HepG2 (cell line): ENCODE results near the gene ATR. TPM values are rescaled to one million over a fixed set of nuclear protein-coding genes. Genes with fewer than 3 reads are reported as not detected.

Experiments used
- AHDC1 ChIP-seq: sonication (generic); formaldehyde crosslinking; IDR thresholded peaks from 2 replicates; pipeline ENCODE4 v1.5.1; 2020; ENCODE audit warnings: mild to moderate bottlenecking, missing genetic modification reagents, borderline replicate concordance
- ARHGAP35 ChIP-seq: sonication (generic); formaldehyde crosslinking; IDR thresholded peaks from 2 replicates; pipeline ENCODE4 v1.9.0; 2022; ENCODE audit warnings: mild to moderate bottlenecking, inconsistent platforms, moderate library complexity, missing genetic modification reagents, borderline replicate concordance
- BRF2 ChIP-seq: sonication (generic); formaldehyde crosslinking; IDR thresholded peaks from 2 replicates; pipeline ENCODE4 v1.8.1; 2022; ENCODE audit warnings: mild to moderate bottlenecking, missing genetic modification reagents
- ELF4 ChIP-seq: sonication (generic); formaldehyde crosslinking; IDR thresholded peaks from 2 replicates; pipeline ENCODE4 v1.5.0; 2020; ENCODE audit warnings: missing genetic modification reagents, mild to moderate bottlenecking, moderate library complexity, borderline replicate concordance
- ZBTB7B ChIP-seq: sonication (generic); formaldehyde crosslinking; IDR thresholded peaks from 2 replicates; pipeline ENCODE4 v1.4.0; 2020; ENCODE audit warnings: missing genetic modification reagents
- ZNF598 ChIP-seq: sonication (generic); formaldehyde crosslinking; IDR thresholded peaks from 2 replicates; pipeline ENCODE4 v1.5.1; 2020; ENCODE audit warnings: mild to moderate bottlenecking, missing genetic modification reagents, borderline replicate concordance
- ZNF687 ChIP-seq: sonication (generic); formaldehyde crosslinking; IDR thresholded peaks from 2 replicates; pipeline ENCODE4 v1.5.1; 2020; ENCODE audit warnings: mild to moderate bottlenecking, missing genetic modification reagents, moderate library complexity
- ZNF704 ChIP-seq: sonication (generic); formaldehyde crosslinking; IDR thresholded peaks from 2 replicates; pipeline ENCODE4 v1.8.1; 2023; ENCODE audit warnings: mild to moderate bottlenecking, inconsistent platforms, moderate library complexity, missing genetic modification reagents, borderline replicate concordance
- ZNF713 ChIP-seq: sonication (generic); formaldehyde crosslinking; IDR thresholded peaks from 2 replicates; pipeline ENCODE4 v1.4.0; 2020; ENCODE audit warnings: mild to moderate bottlenecking, missing genetic modification reagents
- polyA plus RNA-seq, 8 experiments: library from polyadenylated mRNA; depleted of rRNA in 3 of 8; stranded (reverse) in 7 of 8; unstranded in 1 of 8; fragments of >200 nt; fragmentation: Illumina TruSeq in 4 of 8; extraction: Trizol in 4 of 8; gene quantifications; 2 replicates each; pipeline versions ENCODE4 v1.2.1 to v1.2.3, GENCODE V29; 2011 to 2016; ENCODE audit warnings: low read depth in 4 of 8, missing spikeins in 1 of 8, mixed read lengths in 1 of 8; ENCODE audit not compliant: insufficient read depth in 1 of 8
- total RNA-seq, 5 experiments: library from RNA; depleted of rRNA; stranded (reverse); fragments of >200 nt; fragmentation: Illumina TruSeq; extraction: Trizol; gene quantifications; 2 replicates each; pipeline ENCODE4 v1.2.3, GENCODE V29; 2016; ENCODE audit warnings: low read depth in 1 of 5
- TF ChIP-seq, protein P1 (sequence below): sonication (generic); formaldehyde crosslinking; conservative IDR thresholded peaks from 2 replicates; pipeline ENCODE4 v1.4.0; 2020; ENCODE audit warnings: mild to moderate bottlenecking, missing genetic modification reagents, moderate library complexity

The ATR gene
- total and polyA plus RNA-seq, 2 of the 13 experiments (the other 11 are each of a cell fraction or from before 2014, with no cell fraction given): 6.6 to 17.0 TPM

- TF ChIP-seq ZNF687 (CRISPR knock-in tag): peak; percentile 98
- peak; percentile 92 for TF ChIP-seq ZNF598 (CRISPR knock-in tag)
- peak; percentile 70; the same call in 1 of the 2 replicates for TF ChIP-seq AHDC1 (CRISPR knock-in tag)
- peak; percentile 48; the same call in 1 of the 2 replicates for TF ChIP-seq ZNF704 (CRISPR knock-in tag)
- TF ChIP-seq ZBTB7B (CRISPR knock-in tag): peak; percentile 60
- TF ChIP-seq, protein P1, sequence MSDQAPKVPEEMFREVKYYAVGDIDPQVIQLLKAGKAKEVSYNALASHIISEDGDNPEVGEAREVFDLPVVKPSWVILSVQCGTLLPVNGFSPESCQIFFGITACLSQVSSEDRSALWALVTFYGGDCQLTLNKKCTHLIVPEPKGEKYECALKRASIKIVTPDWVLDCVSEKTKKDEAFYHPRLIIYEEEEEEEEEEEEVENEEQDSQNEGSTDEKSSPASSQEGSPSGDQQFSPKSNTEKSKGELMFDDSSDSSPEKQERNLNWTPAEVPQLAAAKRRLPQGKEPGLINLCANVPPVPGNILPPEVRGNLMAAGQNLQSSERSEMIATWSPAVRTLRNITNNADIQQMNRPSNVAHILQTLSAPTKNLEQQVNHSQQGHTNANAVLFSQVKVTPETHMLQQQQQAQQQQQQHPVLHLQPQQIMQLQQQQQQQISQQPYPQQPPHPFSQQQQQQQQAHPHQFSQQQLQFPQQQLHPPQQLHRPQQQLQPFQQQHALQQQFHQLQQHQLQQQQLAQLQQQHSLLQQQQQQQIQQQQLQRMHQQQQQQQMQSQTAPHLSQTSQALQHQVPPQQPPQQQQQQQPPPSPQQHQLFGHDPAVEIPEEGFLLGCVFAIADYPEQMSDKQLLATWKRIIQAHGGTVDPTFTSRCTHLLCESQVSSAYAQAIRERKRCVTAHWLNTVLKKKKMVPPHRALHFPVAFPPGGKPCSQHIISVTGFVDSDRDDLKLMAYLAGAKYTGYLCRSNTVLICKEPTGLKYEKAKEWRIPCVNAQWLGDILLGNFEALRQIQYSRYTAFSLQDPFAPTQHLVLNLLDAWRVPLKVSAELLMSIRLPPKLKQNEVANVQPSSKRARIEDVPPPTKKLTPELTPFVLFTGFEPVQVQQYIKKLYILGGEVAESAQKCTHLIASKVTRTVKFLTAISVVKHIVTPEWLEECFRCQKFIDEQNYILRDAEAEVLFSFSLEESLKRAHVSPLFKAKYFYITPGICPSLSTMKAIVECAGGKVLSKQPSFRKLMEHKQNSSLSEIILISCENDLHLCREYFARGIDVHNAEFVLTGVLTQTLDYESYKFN (CRISPR knock-in tag): peak; percentile 60
- TF ChIP-seq BRF2 (CRISPR knock-in tag): peak; percentile 95
- peak; percentile 20; the same call in 1 of the 2 replicates for TF ChIP-seq ELF4 (CRISPR knock-in tag)
- peak; percentile 83; the same call in 1 of the 2 replicates for TF ChIP-seq ARHGAP35 (CRISPR knock-in tag)
- TF ChIP-seq ZNF713: 0 out of 2 replicates have a peak, but pooled peaks have one; percentile 68
Measured at GRCh38 chr3:142595951-142596725, 17.6 kb upstream of the ATR start, which contains the start of gene PLS1 (continued).
